GM21825 (cell line): ENCODE measurements around the gene CALD1.
"Not testable (repeated sequence)": the region's sequence is repeated elsewhere in the genome, so short reads cannot be mapped to it uniquely, and the experiment has no call there.

ENCODE experiments used
- ATAC-seq: cut with Tn5 transposase; IDR thresholded peaks from one replicate; pipeline ENCODE4 v1.9.1; 2021; ENCODE audit warnings: mild to moderate bottlenecking, moderate library complexity; ENCODE audit not compliant: unreplicated experiment

Gene CALD1

DNA sequence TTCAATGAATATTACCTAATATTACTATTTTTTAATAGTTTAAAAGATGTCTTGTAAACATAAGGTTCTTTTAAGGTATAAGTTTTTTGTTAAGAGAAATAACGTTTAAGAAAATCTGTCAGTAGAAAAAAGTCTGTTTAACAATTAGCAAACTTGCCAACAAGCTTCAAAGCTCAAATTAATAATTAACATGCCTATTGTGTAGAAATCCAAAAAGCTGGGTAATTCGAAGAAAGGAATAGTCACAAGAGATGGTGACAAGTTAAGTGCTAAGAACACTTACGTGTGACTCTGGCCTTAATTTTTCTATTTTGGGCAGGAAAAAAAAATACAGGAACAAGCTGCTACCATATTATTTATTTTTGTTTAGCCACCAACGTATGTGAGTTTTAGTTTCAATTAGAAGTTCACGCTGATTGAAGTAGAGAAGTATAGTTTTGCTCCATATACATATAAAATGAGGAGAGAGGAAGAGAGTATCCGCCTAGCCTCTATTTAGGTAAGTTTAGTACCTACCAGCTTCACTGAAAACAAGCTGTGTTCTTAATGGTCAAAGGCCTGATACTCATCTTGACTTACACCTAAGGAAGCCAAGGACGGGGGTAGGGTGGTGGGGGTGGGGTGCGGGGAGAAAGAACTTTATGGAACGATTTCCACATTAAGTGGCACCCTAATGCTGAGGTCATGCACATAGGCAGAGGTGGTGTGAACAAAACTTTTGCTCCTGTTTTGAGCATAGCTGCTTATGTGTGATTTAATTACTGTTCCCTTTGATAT lies 163.4 kb downstream of the CALD1 start:
- no peak for ATAC-seq

DNA sequence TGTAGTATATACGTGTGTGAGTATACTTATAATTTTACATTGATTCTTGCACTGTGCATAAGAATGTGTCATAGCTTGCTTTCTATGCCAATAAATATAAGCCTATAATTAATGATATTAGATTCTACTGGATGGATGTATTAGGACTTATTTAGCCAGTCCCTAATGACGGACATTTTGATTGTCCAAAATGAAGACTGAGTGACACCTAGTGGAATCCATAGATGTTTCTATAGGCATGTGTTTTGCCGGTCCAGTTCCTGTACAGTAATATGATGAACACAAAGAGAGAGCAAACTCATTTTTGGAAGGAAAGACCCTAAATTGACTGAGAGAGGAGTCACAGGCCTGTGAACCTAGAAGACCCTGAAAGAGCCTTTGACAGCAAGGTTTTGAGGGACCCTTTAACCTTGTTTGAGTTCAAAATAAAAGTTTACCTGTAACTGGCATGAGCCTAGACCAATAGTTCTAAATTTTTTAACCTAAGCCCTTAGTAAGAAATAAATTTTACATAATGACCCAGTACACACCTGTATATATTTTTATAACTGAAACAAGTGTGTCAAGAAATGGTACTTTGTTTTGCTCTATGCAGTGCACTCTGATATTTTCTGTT lies 164.5 kb downstream of the CALD1 start:
- no peak for ATAC-seq

DNA sequence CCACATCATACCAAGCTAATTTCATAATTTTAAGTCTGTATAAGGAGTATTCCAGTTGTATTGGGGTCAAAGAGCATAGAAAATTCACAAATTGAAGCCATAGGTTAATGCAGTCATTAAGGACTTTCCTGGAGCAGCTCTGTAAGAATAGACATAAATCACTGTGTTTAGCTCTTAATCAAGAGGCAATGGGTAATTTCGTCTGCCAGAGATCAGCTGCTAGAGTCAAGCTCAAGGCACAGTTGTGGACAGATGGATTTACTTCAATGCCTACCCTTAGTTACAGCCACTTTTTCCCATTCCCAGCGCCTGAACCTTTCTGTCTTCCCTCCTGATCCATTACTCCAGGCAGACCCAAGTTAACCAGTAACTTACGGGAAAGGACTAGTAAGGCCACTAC lies 166.3 kb downstream of the CALD1 start:
- no peak for ATAC-seq

DNA sequence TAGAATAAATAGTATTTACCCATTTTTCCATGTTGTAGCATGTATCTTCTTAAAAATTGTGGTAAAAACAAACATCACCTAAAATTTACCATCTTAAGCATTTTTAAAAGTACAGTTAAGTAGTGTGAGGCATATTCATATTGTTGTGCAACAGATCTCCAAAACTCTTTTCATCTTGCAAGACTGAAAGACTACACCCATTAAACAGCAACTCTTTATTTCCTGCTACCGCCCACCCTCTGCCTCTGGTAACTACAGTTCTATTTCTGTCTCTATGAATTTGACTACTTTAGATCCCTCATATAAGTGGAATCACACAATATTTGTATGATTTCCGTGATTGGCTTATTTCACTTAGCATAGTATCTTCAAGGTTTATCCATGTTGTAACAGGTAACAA lies 166.8 kb downstream of the CALD1 start:
- ATAC-seq: no peak

DNA sequence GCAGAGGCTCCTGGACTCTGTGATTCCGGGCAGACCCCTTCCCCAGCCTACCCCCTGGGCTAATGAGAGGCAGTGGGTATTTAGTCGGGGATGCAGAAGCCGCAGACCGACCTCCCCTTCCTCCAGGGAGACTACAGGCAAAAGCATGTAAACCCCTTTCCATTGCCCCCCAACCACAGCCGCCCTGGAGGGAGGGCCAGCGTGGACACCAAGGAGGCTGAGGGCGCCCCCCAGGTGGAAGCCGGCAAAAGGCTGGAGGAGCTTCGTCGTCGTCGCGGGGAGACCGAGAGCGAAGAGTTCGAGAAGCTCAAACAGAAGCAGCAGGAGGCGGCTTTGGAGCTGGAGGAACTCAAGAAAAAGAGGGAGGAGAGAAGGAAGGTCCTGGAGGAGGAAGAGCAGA lies 167.9 kb downstream of the CALD1 start:
- ATAC-seq: no peak

DNA sequence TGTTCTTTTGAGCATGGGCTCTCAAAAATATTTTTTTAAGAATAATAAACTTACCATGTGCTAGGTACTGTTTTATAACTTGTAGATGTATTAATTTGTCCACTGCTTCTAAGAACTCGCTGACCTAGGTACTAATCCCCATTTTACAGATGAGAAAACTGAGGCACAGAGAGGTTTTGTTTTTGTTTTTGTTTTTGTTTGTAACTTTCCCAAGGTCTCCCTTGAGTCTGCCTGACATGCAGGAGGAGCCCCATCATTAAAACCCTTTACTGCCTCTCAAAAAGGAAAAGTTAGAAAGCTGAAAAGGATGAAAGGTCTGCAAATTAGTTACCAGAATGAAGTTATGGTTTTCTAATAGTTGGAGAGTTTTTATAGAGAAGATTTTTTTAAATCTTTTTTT lies 168.4 kb downstream of the CALD1 start:
- ATAC-seq: no peak

DNA sequence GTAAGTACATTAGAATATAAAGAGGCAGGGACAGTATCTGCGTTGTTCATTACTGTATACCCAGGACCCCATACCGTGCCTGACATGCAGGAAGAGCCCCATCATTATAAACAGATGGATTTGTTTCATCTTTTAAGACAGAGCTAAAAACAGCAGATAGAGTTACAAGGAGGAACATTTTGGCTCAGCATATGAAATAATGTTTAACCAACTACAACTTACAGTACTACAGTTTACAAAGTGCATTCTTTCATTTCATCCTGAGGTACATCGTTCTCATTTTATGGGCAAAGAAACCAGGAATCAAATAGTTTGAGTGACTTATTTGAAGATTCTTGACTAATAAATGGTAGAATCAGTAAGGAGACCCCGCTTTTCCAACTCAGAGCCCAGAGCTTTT lies 168.8 kb downstream of the CALD1 start:
- ATAC-seq: no peak

DNA sequence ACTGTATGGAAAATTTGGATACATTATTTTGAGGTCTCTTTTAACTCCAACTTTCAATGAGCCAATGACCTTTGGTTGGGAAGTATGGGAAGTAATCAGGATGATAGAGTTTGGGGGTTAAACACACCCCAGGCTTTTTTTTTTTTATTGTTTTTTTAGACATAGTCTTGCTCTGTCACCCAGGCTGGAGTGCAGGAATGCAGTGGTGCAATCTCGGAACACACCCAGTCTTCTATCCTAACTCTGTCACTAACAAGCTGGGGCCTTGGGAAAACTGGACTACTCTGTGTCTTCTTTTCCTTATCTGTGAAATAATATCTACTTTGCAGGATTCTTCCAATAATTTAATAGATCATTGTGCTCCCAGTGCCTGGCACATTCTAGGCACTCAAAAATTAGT lies 169.3 kb downstream of the CALD1 start:
- ATAC-seq: no peak

DNA sequence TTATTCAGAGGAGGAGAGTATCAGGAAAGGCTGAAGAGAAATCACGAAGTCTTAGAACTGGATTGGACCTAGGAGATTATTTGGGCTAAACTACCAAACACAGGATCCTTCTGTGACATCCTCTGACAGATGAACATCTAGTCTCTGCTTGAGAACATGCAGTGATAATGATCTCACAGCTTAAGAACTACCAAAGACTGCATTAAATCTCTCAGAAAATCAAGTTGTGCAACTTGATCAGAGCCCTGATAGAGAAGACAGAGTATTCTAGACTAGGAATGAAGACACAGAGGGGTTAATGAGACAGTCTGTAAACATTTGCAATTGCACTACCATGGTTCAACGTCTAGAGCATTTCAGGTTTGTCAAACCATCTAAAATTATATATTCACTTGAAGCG lies 169.7 kb downstream of the CALD1 start:
- ATAC-seq: no peak

DNA sequence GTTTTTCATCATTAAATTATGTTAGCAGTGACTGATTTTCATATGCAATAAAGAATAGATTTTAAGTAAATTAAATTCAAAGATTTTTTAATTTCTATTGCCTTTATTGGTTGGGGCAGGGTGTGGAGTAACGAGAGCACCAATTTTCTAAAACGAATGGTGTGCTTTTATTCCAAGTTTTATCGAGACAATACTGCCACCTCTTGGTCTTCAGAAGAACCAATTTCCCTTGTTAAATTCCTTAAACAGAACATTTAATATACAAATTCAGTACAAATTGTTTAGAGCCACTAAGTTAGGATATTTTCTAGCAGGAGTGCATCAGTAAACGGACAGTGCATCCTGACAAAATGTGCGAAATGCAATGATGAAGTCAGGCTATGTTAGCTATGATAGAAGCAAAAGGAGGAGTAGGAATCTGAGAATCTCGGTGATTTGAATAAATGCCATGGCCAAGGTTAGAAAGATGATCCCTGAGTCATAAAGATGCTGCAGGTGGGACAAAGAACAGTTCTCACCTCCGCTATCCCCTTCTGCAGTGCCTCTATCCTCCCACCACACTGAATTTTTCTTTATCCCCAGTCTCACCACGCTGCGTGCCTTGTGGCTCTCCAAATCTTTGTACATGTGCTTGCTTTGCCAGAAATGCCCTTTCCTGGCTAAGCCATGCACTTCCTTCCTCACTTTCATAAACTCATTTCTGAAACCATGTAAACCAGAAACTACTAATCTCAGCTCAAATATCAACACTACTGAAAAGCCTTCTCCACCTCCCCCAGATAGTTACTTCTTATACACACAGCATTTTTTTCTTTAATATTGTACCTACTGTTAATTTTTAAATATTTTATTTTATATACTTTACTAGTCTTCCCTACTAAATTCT lies 175.0 kb downstream of the CALD1 start:
- ATAC-seq: no peak

DNA sequence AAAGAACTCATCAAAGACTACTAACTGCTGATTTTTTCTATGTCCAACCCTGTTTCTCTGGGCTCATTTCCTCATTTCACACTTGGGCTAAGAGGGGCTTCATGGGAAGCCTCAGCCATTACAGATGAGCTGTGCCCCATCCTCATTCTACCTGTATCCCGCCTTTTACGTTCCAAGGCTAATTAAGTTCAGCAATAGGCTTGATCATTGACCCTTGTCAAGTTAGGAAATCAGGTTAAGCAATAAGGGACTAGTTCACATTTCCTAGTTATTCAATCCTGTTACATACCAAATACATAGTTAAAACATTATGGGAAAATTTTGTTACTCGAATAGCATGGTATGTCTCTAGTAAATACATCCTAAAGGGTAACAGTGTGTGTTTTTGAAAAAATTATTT lies 177.6 kb downstream of the CALD1 start:
- ATAC-seq: no peak

DNA sequence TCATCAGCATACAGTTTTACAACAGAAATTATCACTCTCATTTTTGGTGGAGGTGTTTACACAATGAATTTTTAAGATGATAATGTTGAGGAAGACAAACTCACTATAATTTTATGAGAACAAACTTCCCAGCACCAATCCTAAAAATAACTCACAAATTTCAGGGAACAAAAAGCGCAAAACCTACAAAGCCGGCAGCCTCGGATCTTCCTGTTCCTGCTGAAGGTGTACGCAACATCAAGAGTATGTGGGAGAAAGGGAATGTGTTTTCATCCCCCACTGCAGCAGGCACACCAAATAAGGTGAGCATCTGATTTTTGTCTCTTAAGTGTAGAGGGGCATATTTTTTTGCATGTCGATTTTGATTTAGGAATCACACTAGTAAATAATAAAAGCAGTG lies 180.4 kb downstream of the CALD1 start:
- ATAC-seq: no peak

DNA sequence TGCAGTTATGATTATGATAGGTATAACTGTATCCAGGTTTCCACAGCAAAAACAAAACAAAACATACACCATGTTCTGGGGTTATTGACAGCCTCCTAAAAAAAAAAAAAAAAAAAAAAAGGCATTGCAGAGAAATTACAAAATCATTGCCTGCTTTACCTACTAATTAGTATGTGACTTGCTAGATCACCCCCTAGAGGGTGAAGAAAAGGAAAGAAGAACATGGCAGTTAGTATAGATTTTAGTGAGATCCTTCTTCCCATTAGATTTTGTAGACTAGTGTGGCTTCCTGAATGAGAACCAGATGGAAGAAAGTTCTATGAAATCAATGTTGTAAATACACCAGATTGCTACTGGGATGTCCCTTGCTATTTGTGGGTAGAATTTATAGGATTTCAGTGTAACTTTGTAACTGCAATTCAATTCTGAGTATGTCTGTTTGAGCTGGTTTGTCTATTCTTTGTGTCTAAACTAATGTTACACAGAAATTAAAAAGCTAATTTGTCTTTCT lies 182.9 kb downstream of the CALD1 start:
- no peak for ATAC-seq

DNA sequence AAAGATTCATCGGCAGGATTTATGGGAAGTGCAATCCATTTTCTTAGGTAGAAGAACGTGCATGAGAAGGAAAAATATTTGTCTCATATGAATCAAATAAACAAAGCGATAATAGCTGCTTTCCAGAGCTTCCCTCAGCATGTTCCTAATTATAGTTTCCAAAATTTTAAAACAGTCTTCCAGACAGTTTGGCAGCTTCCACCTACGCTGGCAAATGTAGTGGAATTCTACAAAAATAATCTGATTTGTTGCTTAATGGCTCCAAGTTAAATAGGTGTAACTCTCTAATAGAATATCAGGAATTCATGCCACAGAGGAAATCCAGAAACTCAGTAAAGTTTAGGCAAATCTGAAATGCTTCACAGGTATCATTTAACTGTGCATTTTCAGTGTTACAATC lies 183.6 kb downstream of the CALD1 start:
- no peak for ATAC-seq

DNA sequence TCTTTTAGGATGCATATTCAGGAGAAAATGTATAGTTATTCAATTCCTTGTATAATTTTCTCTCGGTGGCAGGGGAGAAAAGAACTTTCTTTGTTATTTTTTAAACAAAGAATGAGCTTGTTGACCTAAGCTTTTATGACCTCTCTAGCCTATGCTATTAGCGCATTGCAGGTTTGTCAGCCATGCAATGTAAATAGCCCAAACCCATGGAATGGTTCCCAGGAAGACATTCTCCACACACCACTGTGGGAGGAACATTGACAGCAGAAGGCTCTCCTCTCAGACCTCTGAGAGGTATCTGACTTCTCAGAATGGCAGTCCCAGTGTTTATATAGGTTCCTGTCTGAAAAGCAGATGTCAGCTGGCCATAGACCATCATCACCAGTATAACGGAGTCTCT lies 187.3 kb downstream of the CALD1 start:
- ATAC-seq: no peak

DNA sequence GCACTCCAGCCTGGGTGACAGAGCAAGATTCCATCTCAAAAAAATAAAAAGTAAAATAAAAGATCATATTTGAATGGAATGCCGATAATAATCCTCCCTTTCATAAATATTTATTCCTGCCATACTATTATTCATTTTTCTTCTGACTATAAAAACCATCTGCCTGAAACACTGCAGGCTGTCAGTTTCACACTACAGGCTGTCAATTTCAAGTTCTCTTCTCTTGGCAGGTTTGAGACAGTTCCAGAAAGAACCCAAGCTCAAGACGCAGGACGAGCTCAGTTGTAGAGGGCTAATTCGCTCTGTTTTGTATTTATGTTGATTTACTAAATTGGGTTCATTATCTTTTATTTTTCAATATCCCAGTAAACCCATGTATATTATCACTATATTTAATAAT lies 188.7 kb downstream of the CALD1 start:
- no peak for ATAC-seq

DNA sequence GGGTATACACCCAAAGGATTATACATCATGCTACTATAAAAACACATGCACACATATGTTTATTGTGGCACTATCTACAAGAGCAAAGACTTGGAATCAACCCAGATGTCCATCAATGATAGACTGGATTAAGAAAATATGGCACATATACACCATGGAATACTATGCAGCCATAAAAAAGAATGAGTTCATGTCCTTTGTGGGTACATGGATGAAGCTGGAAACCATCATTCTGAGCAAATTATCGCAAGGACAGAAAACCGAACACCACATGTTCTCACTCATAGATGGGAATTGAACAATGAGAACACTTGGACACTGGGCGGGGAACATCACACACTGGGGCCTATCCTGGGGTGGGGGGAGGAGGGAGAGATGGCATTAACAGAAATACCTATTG lies 202.2 kb downstream of the CALD1 start:
- ATAC-seq: not testable (repeated sequence)

DNA sequence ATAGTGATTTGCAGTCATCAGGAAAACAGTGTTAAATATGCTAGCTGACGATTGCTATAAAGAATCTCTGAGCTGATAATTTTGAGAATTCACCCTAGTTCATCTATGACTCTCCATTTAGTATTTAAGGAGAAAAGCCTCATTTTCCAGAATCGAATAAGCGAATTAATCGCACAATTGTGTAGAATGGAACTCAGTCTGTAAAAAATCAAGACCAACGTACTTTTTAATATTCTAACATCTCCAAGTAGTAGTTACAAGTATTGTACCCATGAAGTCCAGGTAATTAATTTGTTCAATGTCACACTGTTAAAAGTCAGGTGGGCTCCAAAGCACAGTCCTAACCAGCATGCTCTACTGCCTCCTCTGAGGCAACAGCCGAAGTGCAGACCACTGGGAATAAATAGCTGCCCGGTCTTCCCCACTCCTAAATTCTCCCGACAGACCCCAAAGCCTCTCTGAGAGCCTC lies 206.5 kb downstream of the CALD1 start:
- ATAC-seq: no peak

DNA sequence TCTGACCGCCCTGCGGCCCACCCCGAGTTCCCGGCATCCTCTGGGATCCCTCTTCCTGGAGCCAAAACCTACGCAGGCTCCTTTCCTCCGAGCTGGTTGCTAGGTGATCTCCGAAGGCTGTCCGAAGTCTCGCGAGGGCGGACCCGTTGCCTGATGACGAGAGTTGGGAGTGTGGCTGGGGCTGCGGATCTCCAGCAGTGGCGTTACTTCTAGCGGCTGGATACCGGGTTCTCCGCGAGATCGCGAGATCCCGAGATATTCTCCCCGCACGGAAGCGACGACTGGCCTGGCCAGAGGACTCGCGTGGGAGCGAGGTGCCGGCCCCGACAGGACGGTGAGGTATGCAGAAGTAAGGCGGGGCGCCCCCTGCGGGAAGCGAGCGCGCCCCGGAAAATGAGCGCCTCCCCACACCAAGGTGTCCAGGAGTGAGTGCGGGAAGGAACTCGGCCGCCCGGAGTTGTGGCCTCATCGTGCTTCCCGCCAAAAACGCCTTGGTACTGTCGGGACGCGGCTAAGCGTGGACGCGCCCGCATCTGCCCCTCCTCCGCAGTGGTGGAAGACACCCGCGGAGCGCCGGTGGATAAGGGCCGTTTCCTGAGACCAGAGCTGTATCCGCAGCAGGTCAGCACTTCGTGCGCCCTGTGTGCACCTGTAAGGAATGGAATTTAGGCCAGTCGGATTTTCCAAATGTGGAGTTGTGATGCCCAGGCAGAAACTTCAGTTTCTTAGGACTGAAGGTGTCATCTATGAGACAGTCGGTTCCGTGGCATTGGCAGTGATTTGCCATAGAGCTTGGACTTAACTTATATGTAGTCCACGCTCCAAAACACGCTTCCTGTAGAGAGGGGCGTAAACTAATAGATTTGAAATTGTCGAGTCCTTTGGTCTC lies 207.2 kb downstream of the CALD1 start, which contains the start of gene AGBL3:
Gene AGBL3 (plus strand): TSS at position 146 of the 889 bp plus-strand sequence. CDS start 1,426 bp downstream, outside the sequence.
- peak; percentile 88 for ATAC-seq

DNA sequence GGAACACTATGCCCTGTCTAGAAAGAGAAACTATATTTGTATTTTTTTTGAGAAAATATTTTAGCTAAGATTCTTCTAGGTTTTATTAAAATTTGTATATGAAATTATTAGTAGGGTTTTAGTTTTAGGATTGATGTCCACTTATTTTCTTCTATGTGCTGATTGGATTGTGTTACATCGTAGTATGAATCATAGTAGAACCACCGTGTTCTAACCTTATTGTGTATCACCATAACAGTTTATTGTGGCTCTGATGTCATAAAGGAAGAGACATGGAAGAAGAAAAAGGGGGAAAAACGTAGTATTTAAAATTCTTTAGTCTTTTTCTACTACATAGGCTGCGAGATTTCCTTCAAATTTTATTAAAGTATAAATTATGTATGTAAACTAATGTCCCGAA lies 208.7 kb downstream of the CALD1 start:
- ATAC-seq: no peak
